ENCODE results near the gene VIPR1. TPM values are rescaled to one million over a fixed set of nuclear protein-coding genes. Genes with fewer than 3 reads are reported as not detected.
"Not testable (repeated sequence)": the region's sequence is repeated elsewhere in the genome, so short reads cannot be mapped to it uniquely, and the experiment has no call there.

The VIPR1 gene
- total RNA-seq, 1 donor from 2014 or later: 5.8 TPM

DNA sequence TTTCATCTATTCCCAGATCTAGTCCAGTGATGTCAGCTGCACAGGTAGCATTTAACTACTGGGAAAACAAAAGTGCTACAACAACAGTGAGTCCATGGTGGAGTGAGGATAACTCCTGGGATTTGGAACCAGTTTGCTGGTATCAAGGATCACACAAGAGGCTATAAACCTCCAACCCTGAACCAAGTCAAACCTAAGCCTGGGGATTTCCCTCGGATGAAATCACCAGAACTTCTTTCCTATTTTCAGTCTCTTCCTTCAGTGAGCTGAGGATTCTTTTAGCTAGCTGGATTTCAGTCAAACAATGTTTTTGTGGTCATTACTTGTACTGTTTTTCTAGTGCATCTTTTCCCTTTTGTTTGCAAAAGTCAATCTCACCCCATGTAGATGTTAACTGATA, 47.8 kb downstream of the VIPR1 start:
- no peak for ATAC-seq
- intact Hi-C loops (cut with DNase I): no loop called here
- DNase-seq (ENCODE audit: low spot score): no peak

DNA sequence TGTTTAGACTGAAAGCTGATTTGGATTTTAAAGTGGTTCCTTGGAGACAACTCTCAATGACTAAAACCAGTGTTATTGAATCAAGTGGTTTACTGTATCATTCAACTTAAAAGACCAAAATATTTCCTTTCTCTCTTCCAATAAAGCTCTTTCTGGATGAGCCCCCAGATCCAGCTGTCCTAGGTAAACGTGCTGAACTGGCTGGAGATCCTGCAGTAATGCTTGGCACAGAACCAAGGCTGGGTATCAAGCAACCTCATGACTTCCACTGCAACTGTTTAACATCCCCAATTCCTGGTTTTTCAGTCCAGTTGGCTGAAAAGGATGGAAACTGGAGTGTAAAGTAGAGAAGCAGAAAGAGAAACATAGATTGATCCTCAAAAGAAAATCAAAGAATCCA, 50.4 kb downstream of the VIPR1 start:
- ATAC-seq: no peak
- intact Hi-C loops (cut with DNase I): no loop called here

DNA sequence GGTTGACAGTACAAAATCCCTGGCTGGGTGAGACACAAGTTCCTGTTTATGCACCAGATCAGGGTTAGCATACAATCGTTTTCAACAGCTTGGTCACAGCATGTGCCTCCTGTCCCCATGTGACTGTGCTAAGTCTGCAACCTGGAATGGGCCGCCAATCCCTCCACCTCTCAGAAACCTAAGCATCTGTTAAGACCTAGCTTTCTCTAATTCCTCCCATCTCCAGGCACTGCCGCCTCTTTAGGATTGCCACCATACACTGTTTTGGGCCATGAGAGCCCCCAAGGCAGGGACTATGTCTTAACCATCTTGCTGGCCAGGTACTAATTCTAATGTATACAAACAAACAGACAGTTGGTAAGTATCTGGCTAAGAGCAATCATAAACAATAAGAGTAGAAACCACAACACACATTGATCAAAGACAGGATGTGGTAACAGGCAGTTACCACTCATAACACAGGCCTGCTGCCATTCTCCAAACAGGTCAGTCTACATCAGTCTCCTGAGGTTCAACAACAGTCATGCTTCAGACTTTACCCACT, 53.7 kb downstream of the VIPR1 start:
- intact Hi-C loops (cut with DNase I): no loop called here
- DNase-seq (ENCODE audit: low spot score) (no peak), ATAC-seq (no peak)

More for the DNA sequence above, 50.4 kb downstream of the VIPR1 start:
- DNase-seq (ENCODE audit: low spot score): no peak

DNA sequence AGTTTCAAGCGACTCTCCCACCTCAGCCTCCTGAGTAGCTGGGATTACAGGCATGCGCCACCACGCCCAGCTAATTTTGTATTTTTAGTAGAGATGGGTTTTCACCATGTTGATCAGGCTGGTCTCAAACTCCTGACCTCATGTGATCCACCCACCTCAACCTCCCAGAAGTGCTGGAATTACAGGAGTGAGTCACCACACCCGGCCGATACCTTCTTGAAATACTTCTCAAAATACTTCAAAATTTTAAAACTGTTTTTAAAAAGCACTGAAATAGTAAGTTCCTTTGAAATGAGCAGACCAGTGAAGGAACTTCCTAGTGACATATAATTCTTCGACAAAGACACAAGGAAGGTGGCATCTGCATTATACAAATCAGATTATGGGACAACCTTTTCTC, 54.4 kb downstream of the VIPR1 start:
- DNase-seq (ENCODE audit: low spot score); intact Hi-C loops (cut with DNase I): not testable (repeated sequence)

DNA sequence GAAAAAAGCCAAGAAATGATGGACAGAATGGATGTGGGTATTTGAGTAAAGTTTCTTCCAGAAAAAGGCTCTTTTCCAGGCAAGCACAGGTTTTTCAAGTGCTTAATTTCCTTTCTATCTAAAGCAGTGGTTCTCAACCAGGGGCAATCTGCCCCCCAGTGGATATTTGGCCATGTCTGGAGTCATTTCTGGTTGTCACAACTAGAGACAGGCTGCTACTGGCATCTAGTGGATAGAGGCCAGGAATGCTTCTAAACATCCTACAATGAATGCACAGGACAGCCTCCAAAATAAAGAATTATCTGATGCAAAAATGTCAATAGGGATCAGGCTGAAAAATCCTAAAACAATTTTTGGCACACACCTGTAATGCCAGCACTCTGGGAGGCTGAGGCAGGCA, 55.4 kb downstream of the VIPR1 start:
- no peak for ATAC-seq
- DNase-seq (ENCODE audit: low spot score): no peak
- intact Hi-C loops (cut with DNase I): no loop called here

More for the DNA sequence above, 54.4 kb downstream of the VIPR1 start:
- not testable (repeated sequence) for ATAC-seq

DNA sequence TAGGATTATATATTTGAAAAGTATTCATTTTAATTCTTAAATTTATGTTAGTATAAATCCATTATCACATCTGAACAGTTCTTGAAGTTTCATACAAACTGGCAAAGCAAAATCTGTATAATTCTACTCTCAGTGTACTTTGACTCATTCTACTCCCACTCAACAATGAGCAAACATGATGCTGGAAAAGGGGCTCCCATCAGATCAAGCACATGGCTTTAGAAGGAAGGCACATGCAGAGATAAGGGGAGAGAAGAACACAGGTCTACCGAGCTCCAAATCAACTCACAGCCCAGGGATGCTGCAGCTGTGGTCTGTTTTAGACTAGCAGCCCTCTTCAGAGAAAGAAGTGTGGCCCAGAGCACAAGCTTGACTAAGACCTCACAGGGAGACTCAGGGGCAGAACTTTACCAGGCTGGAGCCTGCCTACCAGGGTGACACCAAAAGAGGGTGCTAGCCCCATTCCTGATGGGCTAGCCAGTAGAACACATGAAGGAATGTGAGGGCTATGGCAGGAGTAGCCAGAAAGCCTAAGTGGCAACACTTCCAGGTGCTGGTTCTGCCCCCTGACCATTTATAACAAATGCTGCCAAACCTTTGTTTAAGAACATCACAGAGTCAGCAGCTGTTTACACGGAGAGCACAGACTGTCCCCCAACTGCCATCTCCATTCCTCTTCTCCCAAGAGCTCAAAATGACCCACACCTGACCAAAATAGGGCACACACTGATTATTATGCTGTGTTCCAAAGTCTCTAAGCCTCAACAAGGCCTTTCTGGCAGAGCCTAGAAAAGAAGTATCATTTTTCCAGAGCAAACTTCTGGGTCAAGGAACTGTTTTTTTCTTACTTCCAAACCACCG, 59.8 kb downstream of the VIPR1 start:
- intact Hi-C loops (cut with DNase I): no loop called here
- ATAC-seq: no peak
- DNase-seq (ENCODE audit: low spot score): no peak

DNA sequence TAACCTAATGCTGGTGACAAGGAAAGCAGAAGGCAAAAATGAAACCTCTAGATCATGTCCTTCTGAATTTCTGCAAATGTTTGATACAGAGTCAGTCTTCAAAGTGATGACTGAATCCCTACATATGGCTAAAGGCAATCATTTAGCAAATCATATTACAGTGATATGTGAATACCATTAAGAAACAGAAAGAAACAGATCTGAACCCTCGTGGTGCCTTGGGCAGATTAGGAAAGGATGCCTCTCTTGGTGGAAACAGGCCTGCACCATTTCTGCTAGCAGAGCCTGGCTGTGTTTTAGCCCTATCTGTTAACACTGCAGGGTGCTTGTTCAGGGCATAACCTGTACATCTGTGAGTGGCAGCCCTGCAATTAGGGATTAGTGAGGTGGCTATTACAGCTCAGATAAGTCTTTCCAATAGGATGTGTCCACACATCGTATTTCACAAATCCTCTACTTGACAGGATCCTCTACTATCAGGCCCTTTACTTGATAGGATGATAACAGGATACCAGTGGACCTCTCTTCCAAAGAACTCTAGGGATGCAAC, 67.2 kb downstream of the VIPR1 start:
- intact Hi-C loops (cut with DNase I): no loop called here

DNA sequence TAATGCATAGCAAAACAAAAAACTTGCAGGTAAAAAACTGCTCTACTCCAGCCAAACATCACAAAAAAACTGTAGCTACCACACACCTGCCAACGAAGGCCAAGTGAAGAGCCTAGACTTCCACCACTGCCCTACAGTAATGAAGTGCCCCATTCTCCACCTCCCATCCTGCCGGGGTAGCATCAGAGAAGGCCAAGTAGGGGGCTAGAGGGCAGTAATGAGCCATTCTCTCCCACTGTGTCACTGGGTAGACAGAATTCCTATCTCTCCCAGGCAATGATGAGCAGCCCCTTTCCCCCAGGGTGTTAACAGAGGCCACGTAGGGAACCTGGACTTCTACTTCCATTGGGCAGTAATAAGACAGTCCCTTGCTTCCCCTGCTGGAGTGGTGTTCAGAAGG, 69.8 kb downstream of the VIPR1 start:
- DNase-seq (ENCODE audit: low spot score) (no peak), ATAC-seq (peak; percentile 45)
- intact Hi-C loops (cut with DNase I): no loop called here

More for the DNA sequence above, 67.2 kb downstream of the VIPR1 start:
- no peak for ATAC-seq
- DNase-seq (ENCODE audit: low spot score): no peak

DNA sequence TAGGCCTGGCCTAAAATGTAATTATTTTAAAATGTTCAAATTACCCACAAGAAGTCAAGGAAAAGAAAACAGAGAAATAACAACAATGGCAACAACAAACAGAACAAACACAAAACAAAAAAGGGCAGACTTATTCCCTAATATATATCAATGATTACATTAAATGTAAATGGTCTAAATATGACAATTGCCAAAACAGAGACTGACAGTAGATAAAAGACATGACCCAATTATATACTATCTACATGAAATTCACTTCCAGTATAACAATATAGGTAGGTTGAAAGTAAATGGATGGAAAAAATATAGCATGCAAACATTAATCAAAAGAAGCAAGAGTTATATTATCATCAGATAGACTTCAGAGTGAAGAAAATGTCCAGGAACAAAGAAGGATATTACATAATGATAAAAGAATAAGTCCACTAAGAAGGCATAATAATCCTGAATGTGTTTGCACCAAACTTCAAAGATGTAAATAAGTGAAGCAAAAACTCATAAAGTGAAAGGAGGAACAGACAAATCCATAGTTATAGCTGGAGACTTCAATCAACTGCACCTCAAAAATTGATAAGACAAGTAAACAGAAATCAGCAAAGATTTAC, 72.8 kb downstream of the VIPR1 start:
- DNase-seq (ENCODE audit: low spot score) (no peak), ATAC-seq (no peak)
- intact Hi-C loops (cut with DNase I): no loop called here

DNA sequence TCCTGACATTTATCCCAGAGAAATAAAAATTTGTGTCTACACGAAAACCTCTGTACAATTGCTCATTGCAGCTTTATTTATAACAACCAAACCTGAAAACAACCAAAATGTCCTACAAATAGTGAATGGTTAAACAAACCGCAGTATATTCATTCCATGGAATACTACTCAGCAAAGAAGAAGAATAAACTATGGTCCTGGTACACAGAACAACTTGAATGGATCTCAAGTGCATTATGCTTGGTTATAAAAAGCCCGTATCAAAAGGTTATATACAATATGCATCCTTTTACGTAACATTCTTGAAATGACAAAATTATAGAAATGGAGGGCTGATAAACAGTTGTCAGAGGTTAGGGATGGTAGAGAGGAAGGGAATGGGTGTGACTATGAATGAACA, 75.6 kb downstream of the VIPR1 start:
- DNase-seq (ENCODE audit: low spot score) (no peak), ATAC-seq (no peak)
- intact Hi-C loops (cut with DNase I): no loop called here

DNA sequence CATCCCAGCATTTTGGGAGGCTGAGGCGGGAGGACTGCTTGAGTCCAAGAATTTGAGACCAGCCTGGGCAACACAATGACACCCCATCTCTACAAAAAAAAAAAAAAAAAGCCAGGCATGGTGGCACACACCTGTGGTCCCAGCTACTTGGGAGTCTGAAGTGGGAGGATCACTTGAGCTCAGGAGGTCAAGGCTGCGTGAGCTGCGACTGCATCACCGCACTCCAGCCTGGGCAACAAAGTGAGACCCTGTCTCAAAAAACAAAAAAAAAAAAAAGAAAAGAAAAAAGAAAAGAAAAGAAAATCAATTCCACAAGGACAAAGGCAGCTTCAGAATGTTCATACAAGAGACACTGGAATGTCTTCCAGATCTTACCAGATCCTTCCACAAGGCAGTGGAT, 76.9 kb downstream of the VIPR1 start:
- intact Hi-C loops (cut with DNase I); ATAC-seq; DNase-seq (ENCODE audit: low spot score): not testable (repeated sequence)

DNA sequence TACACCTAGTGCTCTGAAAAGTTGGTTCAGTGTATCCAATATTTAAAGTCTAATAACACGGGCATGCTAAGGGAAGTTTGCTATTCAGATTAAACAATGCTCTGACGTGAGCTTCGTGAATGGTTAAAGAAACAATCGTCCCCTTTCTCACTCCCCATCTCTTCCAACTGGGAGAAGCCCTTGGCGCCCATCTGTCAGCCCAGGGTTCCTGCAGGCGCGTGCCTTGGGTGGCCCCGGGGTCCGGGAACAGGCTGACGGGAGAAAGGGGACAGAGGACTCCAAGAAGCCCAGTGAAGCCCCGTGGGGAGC, 78.9 kb downstream of the VIPR1 start:
- ATAC-seq (no peak), DNase-seq (ENCODE audit: low spot score) (no peak)
- intact Hi-C loops (cut with DNase I): loop anchor here (5.0 kb wide), 1 partner anchor 166 kb away; no protein-coding TSS in a partner anchor

DNA sequence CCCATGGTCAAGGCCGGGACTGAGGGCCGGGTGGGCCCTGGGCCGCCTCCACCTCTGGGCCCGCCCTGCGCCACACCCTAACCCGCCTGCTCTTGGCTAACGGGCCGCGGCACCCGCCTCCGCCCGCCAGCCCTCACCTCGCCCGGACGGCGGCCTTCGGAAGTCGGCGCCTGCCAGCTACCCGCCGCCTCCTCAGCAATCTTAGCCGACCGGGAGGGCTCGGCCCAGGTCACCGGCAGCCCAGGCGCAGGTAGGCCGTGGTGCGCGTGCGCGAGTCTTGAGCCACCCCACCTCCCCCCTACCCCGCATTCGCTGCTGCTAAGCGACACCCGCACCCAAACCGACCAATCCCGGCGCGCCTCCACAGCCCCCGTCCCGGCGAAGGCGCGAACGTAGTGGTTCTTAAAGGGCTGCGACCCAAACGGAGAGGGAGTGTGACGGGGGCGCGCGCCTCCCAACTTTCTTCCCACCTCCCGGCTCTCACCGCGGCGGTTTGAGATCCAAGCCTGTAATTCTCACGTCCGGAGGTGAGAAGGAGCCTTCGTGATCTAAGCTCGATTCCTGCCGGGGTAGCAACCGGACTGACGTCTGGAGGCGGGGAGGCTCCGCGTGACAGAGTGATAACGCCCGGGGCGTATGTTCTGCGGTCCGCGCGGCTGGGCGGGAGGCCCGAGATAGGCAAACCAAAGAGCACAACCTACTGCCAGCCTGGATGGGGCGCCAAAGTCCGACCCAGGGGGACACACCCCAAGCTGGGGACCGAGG, 79.4 kb downstream of the VIPR1 start, which contains the start of gene SEC22C:
Gene SEC22C, minus strand, starts transcription at position 259 of the 765 bp plus-strand sequence. CDS start 12,921 bp downstream, outside the sequence.
- ATAC-seq (peak; percentile 99), DNase-seq (ENCODE audit: low spot score) (peak; percentile 96)
- intact Hi-C loops (cut with DNase I): loop anchor here (5.0 kb wide), 1 partner anchor 165 kb away; no protein-coding TSS in a partner anchor

DNA sequence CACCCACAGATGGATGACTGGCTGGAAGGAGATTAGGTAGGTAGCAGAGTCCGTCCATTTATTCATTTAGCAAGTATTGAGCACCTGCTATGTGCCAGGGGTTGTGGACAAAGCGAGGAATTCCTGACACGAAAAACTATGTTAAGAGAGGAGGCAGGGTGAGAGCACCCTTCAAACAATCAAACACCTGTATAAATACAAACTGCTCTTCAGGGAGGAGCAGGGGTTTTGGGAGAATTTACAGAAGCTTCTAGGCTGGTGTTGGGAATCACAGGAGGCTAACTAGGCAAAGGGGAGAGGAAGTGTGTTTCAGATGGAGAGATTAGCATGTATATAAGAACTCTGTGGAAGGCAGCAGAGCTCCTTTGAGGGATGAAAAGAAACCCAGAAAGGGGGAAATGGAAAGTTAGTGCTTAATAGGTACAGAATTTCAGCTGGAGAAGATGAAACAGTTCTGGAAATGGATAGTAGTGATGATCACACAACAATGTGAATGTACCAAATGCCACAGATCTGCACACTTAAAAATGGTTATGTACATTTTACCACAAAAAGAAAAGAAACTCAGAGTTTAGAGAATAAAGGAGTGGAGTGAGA, 80.1 kb downstream of the VIPR1 start:
- intact Hi-C loops (cut with DNase I): loop anchor here (5.0 kb wide), 1 partner anchor 165 kb away; no protein-coding TSS in a partner anchor
- DNase-seq (ENCODE audit: low spot score) (no peak), ATAC-seq (no peak)

Other genes with a start within 250 kb of the VIPR1 start
- gene CCK, start 236.5 kb upstream of the VIPR1 start, total RNA-seq: not detected
- gene LYZL4, start 92.0 kb upstream of the VIPR1 start, total RNA-seq: not detected
- gene SEC22C, start 79.3 kb downstream of the VIPR1 start, total RNA-seq: 59.5 TPM
- gene SS18L2, start 88.2 kb downstream of the VIPR1 start, total RNA-seq: 16.0 TPM
- 149 TPM for gene NKTR, start 98.0 kb downstream of the VIPR1 start, total RNA-seq
- 48.9 TPM for gene ZBTB47, start 151.1 kb downstream of the VIPR1 start, total RNA-seq
- gene KLHL40, start 182.9 kb downstream of the VIPR1 start, total RNA-seq: 0.13 TPM
- gene HHATL, start 200.2 kb downstream of the VIPR1 start, total RNA-seq: not detected

Data from sciatic nerve (tissue), 2 donors.